GM12865 (cell line): ENCODE measurements around the gene ASXL2.

Source experiments
- DNase-seq: peaks from one replicate; pipeline ENCODE4 v3.0.0; 2010; ENCODE audit warnings: low read depth
- H3K4me3 ChIP-seq: 2 replicates; pipeline ENCODE4 v1.5.1; 2011; ENCODE audit warnings: mild to moderate bottlenecking, low read depth, low read length, control low read depth
- CTCF ChIP-seq: IDR thresholded peaks from 2 replicates; pipeline ENCODE4 v1.5.1; 2011; ENCODE audit warnings: low read length, control low read depth, low read depth, inconsistent platforms; ENCODE audit not compliant: insufficient read depth; ENCODE audit errors: missing control alignments

ASXL2 gene

GRCh38 chr2:25744055-25744454, 134.2 kb downstream of the ASXL2 start:
- DNase-seq: no peak
- no peak overlapping the region for H3K4me3 ChIP-seq
- no peak for TF ChIP-seq CTCF

GRCh38 chr2:25743132-25743830, 135.0 kb downstream of the ASXL2 start:
- TF ChIP-seq CTCF: no peak
- DNase-seq: peak; percentile 8
- no peak overlapping the region for H3K4me3 ChIP-seq

- no peak for TF ChIP-seq CTCF
- no peak for DNase-seq
- no peak overlapping the region for H3K4me3 ChIP-seq
Measured at GRCh38 chr2:25742501-25742900, 135.8 kb downstream of the ASXL2 start.

GRCh38 chr2:25740810-25741381, 137.4 kb downstream of the ASXL2 start:
- H3K4me3 ChIP-seq: no peak overlapping the region
- no peak for TF ChIP-seq CTCF
- DNase-seq: no peak

- no peak for DNase-seq
- H3K4me3 ChIP-seq: no peak overlapping the region
- TF ChIP-seq CTCF: no peak
Measured at GRCh38 chr2:25738383-25739343, 139.6 kb downstream of the ASXL2 start.

- no peak for TF ChIP-seq CTCF
- DNase-seq: no peak
- H3K4me3 ChIP-seq: no peak overlapping the region
Measured at GRCh38 chr2:25736899-25737515, 141.3 kb downstream of the ASXL2 start.
